Astrocyte of the cerebellum (primary cell): ENCODE data around the gene SLFN12L.
"Not testable (repeated sequence)": the region's sequence is repeated elsewhere in the genome, so short reads cannot be mapped to it uniquely, and the experiment has no call there.

Experiments
- DNase-seq: peaks from one replicate; pipeline ENCODE4 v3.0.0-alpha.2; 2011; ENCODE audit warnings: low read depth
- H3K4me3 ChIP-seq: 2 replicates; pipeline ENCODE4 v1.5.1; 2011; ENCODE audit warnings: mild to moderate bottlenecking, low read depth, low read length, moderate library complexity
- in situ Hi-C: cut with HindIII; loops from 2 replicates; pipeline ENCODE4 v1.10.0; 2017; ENCODE audit warnings: low sequenced_read_pairs
- TF ChIP-seq, protein P1 (sequence below): IDR thresholded peaks from 2 replicates; pipeline ENCODE4 v1.5.1; 2012; ENCODE audit warnings: low read length, low read depth, moderate library complexity, mild to moderate bottlenecking; ENCODE audit errors: missing control alignments

Gene SLFN12L

DNA sequence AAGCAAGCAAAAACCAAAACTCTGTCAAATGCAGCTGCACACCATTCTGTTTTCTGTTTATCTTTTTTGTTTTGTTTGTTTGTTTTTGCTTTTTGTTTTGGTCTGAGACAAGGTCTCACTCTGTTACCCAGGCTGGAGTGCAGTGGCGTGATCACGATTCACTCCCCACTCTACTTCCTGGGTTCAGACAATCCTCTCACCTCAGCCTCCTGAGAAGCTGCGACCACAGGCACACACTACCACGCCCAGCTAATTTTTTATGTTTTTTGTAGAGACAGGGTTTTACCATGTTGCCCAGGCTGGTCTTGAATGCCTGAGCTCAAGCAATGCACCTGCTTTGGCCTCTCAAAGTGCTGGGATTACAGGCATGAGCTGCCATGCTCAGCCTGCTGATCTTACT, 69.7 kb downstream of the SLFN12L start:
- in situ Hi-C loops, result no loop called here
- no peak overlapping the region for H3K4me3 ChIP-seq
- TF ChIP-seq, protein P1, sequence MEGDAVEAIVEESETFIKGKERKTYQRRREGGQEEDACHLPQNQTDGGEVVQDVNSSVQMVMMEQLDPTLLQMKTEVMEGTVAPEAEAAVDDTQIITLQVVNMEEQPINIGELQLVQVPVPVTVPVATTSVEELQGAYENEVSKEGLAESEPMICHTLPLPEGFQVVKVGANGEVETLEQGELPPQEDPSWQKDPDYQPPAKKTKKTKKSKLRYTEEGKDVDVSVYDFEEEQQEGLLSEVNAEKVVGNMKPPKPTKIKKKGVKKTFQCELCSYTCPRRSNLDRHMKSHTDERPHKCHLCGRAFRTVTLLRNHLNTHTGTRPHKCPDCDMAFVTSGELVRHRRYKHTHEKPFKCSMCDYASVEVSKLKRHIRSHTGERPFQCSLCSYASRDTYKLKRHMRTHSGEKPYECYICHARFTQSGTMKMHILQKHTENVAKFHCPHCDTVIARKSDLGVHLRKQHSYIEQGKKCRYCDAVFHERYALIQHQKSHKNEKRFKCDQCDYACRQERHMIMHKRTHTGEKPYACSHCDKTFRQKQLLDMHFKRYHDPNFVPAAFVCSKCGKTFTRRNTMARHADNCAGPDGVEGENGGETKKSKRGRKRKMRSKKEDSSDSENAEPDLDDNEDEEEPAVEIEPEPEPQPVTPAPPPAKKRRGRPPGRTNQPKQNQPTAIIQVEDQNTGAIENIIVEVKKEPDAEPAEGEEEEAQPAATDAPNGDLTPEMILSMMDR, result no peak
- DNase-seq, result no peak

DNA sequence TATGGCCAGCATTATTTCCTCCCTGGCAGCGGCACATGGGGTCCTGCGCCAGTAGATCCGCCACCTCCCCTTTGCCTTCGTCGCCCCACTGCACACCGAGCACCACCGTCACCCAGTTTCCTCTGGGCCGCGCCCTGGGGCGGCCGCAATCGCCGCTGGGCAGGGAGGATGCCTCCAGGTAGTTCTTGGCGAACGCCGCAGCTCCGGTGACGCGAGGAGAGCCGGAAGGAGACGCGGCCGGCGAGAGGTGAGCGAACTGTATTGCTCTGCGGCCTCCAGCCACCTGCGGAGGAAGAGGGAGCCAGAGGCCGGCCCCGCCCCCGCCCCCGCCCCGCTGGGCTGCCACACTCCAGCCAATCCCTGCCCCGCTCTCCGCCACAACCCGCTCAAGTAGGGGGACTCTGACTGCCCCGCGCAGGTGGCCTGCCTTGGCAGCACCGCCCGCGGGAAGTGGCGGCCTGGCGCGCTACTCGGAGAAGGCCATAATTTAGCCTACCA, 77.1 kb downstream of the SLFN12L start:
- TF ChIP-seq, protein P1, result no peak
- no peak for DNase-seq
- in situ Hi-C loops, result no loop called here
- no peak overlapping the region for H3K4me3 ChIP-seq

DNA sequence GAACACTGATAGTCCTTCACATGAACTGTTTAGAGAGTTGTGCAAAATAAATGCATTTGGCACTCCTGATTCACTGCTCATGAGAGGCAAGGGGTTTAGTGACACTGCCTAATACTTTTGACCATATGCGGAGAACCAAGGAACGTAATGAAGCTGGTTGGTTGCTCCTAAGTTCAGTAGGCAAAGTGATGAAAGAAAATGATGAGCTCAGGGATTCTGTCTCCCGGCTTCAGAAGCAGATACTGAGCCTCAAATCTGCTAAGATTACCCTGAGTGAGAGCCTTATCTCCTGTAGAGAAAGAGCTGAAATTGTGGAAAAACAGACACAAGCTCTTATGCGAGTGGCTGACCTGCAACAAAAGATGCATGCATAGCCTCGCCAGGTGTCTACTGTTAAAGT, 83.4 kb downstream of the SLFN12L start:
- DNase-seq, H3K4me3 ChIP-seq, in situ Hi-C loops: not testable (repeated sequence)

DNA sequence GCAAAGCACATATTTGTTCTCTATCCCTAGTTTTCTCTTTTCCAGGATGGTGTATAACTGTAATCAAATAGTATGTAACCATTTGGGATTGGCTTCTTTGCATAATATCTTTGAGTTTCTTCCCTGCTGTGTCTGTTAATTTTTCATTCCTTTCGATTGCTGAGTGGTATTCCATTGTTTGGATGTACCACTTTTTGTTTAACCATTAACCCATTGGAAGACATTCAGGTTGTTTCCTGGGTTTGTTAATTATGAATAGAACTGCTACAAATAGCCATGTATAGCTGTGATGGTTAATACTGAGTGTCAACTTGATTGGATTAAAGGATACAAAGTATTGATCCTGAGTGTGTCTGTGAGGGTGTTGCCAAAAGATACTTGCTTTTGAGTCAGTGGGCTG, 84.3 kb downstream of the SLFN12L start:
- TF ChIP-seq, protein P1, result no peak
- DNase-seq, result no peak
- in situ Hi-C loops, result no loop called here
- no peak overlapping the region for H3K4me3 ChIP-seq

DNA sequence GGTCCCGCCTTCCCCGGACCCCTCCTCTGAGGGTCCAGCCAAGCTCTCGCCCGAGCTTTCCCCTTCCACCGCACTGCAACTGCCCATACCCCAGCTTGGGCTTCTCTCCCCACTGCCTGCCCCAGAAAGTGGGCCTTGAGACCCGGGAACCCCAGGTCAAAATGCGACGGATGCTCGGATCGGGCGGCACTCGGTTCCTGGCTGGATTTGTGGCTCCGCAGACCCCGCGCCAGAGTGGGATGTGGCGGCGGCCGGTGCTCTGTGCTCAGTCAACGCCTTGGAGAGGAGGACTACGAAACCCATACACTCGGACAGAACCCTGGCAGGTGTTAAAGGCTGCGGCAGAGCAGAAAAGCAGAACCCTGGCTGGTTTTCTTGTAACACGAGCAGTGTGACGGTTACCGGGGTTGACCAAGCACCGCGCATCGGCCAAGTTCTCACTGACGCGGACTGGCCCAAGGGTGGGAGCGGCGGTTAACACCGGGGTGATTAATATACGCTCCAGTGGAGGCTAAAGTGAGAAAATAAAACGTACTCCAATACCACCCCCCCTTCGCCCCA, 88.0 kb downstream of the SLFN12L start:
- in situ Hi-C loops, result no loop called here
- H3K4me3 ChIP-seq, result peak overlapping the region; percentile 15
- TF ChIP-seq, protein P1, result no peak
- peak; percentile 24 for DNase-seq

DNA sequence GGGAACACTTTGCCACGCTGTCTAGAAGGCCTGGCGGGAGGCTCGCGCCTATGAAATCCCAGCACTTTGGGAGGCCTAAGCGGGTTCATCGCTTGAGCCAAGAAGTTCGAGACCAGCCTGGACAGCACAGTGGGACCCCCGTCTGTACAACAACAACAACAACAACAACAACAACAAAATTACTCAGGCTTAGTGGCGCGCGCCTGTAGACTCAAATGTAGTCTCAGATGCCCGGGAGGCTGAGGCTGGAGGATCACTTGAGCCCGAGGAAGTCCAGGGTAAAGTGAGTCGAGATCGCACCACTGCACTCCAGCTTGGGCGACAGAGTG, 88.6 kb downstream of the SLFN12L start:
- TF ChIP-seq, protein P1, result no peak
- in situ Hi-C loops, result no loop called here
- peak overlapping the region; percentile 45 for H3K4me3 ChIP-seq
- no peak for DNase-seq

DNA sequence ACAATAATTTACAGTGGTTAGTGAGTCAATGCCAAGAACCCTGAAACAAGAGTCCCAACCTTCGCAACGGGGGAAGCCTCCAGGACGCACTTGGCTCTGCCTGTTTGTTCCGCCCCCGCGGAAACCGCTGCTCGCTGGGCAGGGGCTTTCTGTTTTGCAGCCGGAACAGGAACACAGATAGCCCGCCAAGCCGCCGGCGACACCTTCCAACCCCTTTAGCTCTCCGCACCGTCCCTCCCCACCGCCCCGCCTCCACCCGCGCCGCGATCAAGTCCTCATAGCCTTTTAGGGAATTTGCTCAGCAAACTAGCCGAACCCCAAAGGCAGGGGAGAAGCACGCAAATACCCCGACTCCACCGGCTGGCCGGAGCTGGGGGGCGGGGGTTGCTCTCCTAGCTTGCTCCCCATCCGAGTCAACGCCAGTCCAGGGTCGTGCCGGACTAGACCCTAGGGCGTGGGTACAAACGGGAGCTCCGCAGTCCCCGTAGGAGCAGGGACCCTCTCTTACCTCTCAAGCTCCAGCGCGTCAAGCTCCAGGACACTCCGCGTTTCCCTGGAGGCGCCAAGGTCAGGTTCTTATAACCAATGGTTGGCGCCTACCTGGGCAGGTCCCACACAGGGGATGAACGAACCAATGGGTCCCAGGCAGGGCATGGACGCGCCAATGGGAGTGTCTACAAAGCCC, 89.1 kb downstream of the SLFN12L start, which contains the start of gene SLFN13:
Gene SLFN13 (minus strand): TSS at position 553 of the 685 bp plus-strand sequence. CDS start 3,086 bp downstream, outside the sequence.
- in situ Hi-C loops, result no loop called here
- TF ChIP-seq, protein P1, result no peak
- H3K4me3 ChIP-seq, result peak within 1 kb of the TSS; percentile 45
- peak; percentile 41 for DNase-seq
